A549 (cell line): ENCODE measurements around the gene RYR1.

Experiments used
- CEBPB ChIP-seq, 2 experiments: fragments of >200 bp in 1 of 2; sonication (Bioruptor Twin) in 1 of 2; formaldehyde crosslinking in 1 of 2; IDR thresholded peaks; 2 replicates each; pipeline ENCODE4 v1.6.1; 2012 to 2016
- EP300 ChIP-seq, 2 experiments: fragments of >200 bp; sonication (Bioruptor Twin); formaldehyde crosslinking; IDR thresholded peaks; 2 replicates in 1 of 2; 3 replicates in 1 of 2; pipeline ENCODE4 v1.6.1; 2016 to 2017
- MAZ ChIP-seq: fragments of 150-350 bp; IDR thresholded peaks from 2 replicates; pipeline ENCODE4 v1.6.1; 2014; ENCODE audit warnings: antibody characterized with exemption, low read depth, low read length, borderline replicate concordance
- POLR2A ChIP-seq: IDR thresholded peaks from 2 replicates; pipeline ENCODE4 v1.6.1; 2012; ENCODE audit warnings: mild to moderate bottlenecking, low read length
- RARB ChIP-seq: fragments of 250-450 bp; sonication (Bioruptor Pico); IDR thresholded peaks from 2 replicates; pipeline ENCODE4 v1.8.0; 2021; ENCODE audit warnings: mild to moderate bottlenecking, moderate library complexity
- TF ChIP-seq, protein P1 (sequence below): fragments of >200 bp; sonication (Bioruptor Twin); formaldehyde crosslinking; IDR thresholded peaks from 3 replicates; pipeline ENCODE4 v1.5.1; 2016
- TF ChIP-seq, protein P2 (sequence below): IDR thresholded peaks from 2 replicates; pipeline ENCODE4 v1.6.1; 2012
- TF ChIP-seq, protein P3 (sequence below): fragments of 150-350 bp; IDR thresholded peaks from 2 replicates; pipeline ENCODE4 v1.6.1; 2014; ENCODE audit warnings: low read depth, mild to moderate bottlenecking, low read length

DNA sequence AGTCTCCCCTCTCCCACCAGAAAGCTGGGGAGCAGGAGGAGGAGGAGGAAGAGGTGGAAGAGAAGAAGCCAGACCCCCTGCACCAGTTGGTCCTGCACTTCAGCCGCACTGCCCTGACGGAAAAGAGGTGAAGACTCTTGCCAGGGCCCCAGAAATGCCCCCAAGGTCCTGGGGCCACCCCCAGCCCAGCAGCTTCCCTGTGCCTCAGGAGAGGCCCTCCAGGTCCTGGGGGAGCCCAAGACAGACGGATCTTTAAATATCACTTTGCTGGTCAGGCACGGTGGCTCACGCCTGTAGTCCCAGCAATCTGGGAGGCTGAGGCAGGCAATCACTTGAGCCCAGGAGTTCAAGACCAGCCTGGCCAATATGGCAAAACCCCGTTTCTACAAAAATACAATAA is 95.4 kb downstream of the RYR1 start:
- TF ChIP-seq, protein P1, sequence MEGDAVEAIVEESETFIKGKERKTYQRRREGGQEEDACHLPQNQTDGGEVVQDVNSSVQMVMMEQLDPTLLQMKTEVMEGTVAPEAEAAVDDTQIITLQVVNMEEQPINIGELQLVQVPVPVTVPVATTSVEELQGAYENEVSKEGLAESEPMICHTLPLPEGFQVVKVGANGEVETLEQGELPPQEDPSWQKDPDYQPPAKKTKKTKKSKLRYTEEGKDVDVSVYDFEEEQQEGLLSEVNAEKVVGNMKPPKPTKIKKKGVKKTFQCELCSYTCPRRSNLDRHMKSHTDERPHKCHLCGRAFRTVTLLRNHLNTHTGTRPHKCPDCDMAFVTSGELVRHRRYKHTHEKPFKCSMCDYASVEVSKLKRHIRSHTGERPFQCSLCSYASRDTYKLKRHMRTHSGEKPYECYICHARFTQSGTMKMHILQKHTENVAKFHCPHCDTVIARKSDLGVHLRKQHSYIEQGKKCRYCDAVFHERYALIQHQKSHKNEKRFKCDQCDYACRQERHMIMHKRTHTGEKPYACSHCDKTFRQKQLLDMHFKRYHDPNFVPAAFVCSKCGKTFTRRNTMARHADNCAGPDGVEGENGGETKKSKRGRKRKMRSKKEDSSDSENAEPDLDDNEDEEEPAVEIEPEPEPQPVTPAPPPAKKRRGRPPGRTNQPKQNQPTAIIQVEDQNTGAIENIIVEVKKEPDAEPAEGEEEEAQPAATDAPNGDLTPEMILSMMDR = no peak
- TF ChIP-seq RARB (CRISPR knock-in tag) (no peak), POLR2A (no peak), MAZ (no peak), CEBPB (IDR thresholded peaks at IDR 0.05) (no peak), EP300 (IDR thresholded peaks at IDR 0.05) (no peak)
- TF ChIP-seq, protein P2, sequence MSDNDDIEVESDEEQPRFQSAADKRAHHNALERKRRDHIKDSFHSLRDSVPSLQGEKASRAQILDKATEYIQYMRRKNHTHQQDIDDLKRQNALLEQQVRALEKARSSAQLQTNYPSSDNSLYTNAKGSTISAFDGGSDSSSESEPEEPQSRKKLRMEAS = no peak
- TF ChIP-seq, protein P3, sequence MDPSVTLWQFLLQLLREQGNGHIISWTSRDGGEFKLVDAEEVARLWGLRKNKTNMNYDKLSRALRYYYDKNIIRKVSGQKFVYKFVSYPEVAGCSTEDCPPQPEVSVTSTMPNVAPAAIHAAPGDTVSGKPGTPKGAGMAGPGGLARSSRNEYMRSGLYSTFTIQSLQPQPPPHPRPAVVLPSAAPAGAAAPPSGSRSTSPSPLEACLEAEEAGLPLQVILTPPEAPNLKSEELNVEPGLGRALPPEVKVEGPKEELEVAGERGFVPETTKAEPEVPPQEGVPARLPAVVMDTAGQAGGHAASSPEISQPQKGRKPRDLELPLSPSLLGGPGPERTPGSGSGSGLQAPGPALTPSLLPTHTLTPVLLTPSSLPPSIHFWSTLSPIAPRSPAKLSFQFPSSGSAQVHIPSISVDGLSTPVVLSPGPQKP = no peak
